A549 treated with RU486 at 1 μM for 4 hours (cell line): Measurements from ENCODE around the gene LUZP4. TPM values are rescaled to one million over a fixed set of nuclear protein-coding genes. Genes with fewer than 3 reads are reported as not detected.

Experiments
- total RNA-seq: library from RNA; stranded (reverse); fragments of 200-300 nt; extraction: Qiagen RNA extraction; gene quantifications from 5 replicates; pipeline ENCODE4 v1.2.3, GENCODE V29; 2022; ENCODE audit warnings: low read depth

The LUZP4 gene
- 0.08 TPM in 1 of 5 replicates, not detected in the others for total RNA-seq

DNA sequence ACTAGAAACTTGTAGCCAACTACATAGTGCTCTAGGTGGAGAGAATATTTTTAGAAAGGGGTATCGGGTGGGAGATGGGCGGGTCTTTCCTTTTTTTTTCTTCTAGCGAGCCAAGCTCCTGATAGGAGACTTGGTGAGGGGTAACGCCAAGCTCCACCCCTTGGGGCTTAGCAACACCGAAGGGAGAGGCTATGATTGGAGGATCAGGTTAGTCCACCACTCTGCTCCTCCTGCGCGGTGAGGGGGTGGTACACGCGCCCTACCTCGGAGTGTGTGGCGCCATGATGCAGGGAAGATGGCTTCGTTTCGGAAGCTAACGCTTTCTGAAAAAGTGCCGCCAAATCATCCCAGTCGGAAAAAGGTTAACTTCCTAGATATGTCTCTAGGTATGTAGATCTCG, at the start of gene LUZP4:
LUZP4 (plus strand) TSS at position 251 of the 400 bp plus-strand sequence; CDS start at position 296, 45 bp downstream.

Other genes with a start within 250 kb of the LUZP4 start
- not detected in 5 replicates for gene RBMXL3, start 100.3 kb upstream of the LUZP4 start, total RNA-seq
- gene LRCH2, start 55.6 kb upstream of the LUZP4 start, total RNA-seq: 0.02 TPM in 1 of 5 replicates, not detected in the others